ENCODE data around the gene SYCE3.

- TF ChIP-seq CTCF (IDR thresholded peaks at IDR 0.05; ENCODE audit: extremely low read depth in 1 of 2, insufficient read depth in 1 of 2, low read depth in 1 of 2, low read length in 2 of 2) (no peak), POLR2AphosphoS5 (IDR thresholded peaks at IDR 0.05; ENCODE audit: insufficient read depth, low read depth, low read length) (no peak), EZH2 (IDR thresholded peaks at IDR 0.05; ENCODE audit: borderline replicate concordance, low read depth, low read length, severe bottlenecking) (no peak), POLR2A (IDR thresholded peaks at IDR 0.05; ENCODE audit: low read depth, low read length) (no peak), MYC (IDR thresholded peaks at IDR 0.05; ENCODE audit: low read depth, low read length) (no peak), MAX (IDR thresholded peaks at IDR 0.05; ENCODE audit: insufficient read depth, insufficient read length) (no peak), GATA2 (IDR thresholded peaks at IDR 0.05; ENCODE audit: insufficient read depth, insufficient read length, low read depth, low read length) (no peak), JUN (IDR thresholded peaks at IDR 0.05; ENCODE audit: borderline replicate concordance, insufficient read depth, insufficient read length, low read depth) (no peak), FOS (IDR thresholded peaks at IDR 0.05; ENCODE audit: borderline replicate concordance, insufficient read depth, low read length) (no peak)
Observed at GRCh38 chr22:50504369-50505211, 58.1 kb downstream of the SYCE3 start.
